Breast epithelium (tissue), 4 donors: ENCODE results near the gene DHRS7B. TPM values are rescaled to one million over a fixed set of nuclear protein-coding genes. Genes with fewer than 3 reads are reported as not detected.

Experiments
- DNase-seq, 2 donors: peaks; one replicate each; pipeline ENCODE4 v3.0.0-alpha.2; 2019; ENCODE audit warnings: low spot score in 2 of 2
- H3K27ac ChIP-seq, 2 donors: fragments of 200-600 bp; sonication (generic) in 1 of 2; one replicate each; pipeline ENCODE4 v1.5.1; 2016 to 2019; ENCODE audit warnings: mild to moderate bottlenecking in 1 of 2
- H3K27me3 ChIP-seq, 2 donors: fragments of 200-600 bp; sonication (generic) in 1 of 2; one replicate each; pipeline versions ENCODE4 v1.5.1 to v1.6.0; 2017 to 2019; ENCODE audit warnings: control low read depth in 1 of 2, mild to moderate bottlenecking in 1 of 2
- H3K36me3 ChIP-seq: fragments of 200-600 bp; one replicate; pipeline ENCODE4 v1.5.1; 2019
- H3K4me1 ChIP-seq, 2 donors: fragments of 200-600 bp; sonication (generic); one replicate each; pipeline ENCODE4 v1.5.1; 2016 to 2019; ENCODE audit warnings: control low read depth in 1 of 2
- H3K4me3 ChIP-seq, 3 donors: fragments of 200-600 bp; sonication (generic); 1 replicate in 2 of 3; 2 replicates in 1 of 3; pipeline ENCODE4 v1.5.1; 2016 to 2019; ENCODE audit warnings: mild to moderate bottlenecking in 3 of 3, moderate library complexity in 2 of 3
- H3K9me3 ChIP-seq, 2 donors: fragments of 200-600 bp; sonication (generic) in 1 of 2; one replicate each; pipeline ENCODE4 v1.5.1; 2016 to 2019; ENCODE audit warnings: control low read depth in 1 of 2
- CTCF ChIP-seq, 3 donors: fragments of 450-650 bp; IDR thresholded peaks; one replicate each; pipeline ENCODE4 v1.5.1; 2016 to 2017; ENCODE audit warnings: antibody characterized with exemption in 3 of 3, mild to moderate bottlenecking in 3 of 3, moderate library complexity in 3 of 3
- POLR2A ChIP-seq: fragments of 450-650 bp; IDR thresholded peaks from one replicate; pipeline ENCODE4 v1.6.1; 2016; ENCODE audit warnings: antibody characterized with exemption, mild to moderate bottlenecking, moderate library complexity
- POLR2AphosphoS5 ChIP-seq, 3 donors: sonication (generic); formaldehyde crosslinking; IDR thresholded peaks; one replicate each; pipeline ENCODE4 v1.6.1; 2017; ENCODE audit warnings: antibody characterized with exemption in 3 of 3
- intact Hi-C: fragments of 100-400 bp; cut with DNase I; formaldehyde crosslinking; loops from one replicate; pipeline ENCODE4 v1.15.1; 2023; ENCODE audit warnings: low total_unique reads
- total RNA-seq, 3 donors: library from RNA; depleted of rRNA; stranded (reverse); fragments of >200 nt; gene quantifications; one replicate each; pipeline ENCODE4 v1.1.0, GENCODE V29; 2016

DHRS7B gene
- total RNA-seq, 3 donors from 2014 or later, result 53.7 to 64.0 (median 60.9) TPM

GRCh38 chr17:21231533-21231932 lies 104.8 kb downstream of the DHRS7B start:
- Histone ChIP-seq H3K9me3 (peaks cover 3 to 4% of the 10 kb centered on the region in 2 donors), H3K4me3 (no peak overlapping the region), H3K27me3 (no peaks in the 10 kb centered on the region), H3K36me3 (no peaks in the 10 kb centered on the region), H3K4me1 (no peaks in the 10 kb centered on the region), H3K27ac (peak overlapping the region in 1 of 2 donors; percentile 7)
- no peak for DNase-seq
- TF ChIP-seq POLR2A (no peak), CTCF (IDR thresholded peaks at IDR 0.05) (no peak), POLR2AphosphoS5 (IDR thresholded peaks at IDR 0.05) (no peak)
- intact Hi-C loops, result no loop called here

- Histone ChIP-seq H3K36me3 (no peaks in the 10 kb centered on the region), H3K27ac (no peak overlapping the region), H3K4me3 (no peak overlapping the region), H3K9me3 (peaks cover 3 to 4% of the 10 kb centered on the region in 2 donors), H3K4me1 (no peaks in the 10 kb centered on the region), H3K27me3 (no peaks in the 10 kb centered on the region)
- intact Hi-C loops, result no loop called here
- no peak for DNase-seq
- TF ChIP-seq POLR2AphosphoS5 (IDR thresholded peaks at IDR 0.05), result no peak
- TF ChIP-seq CTCF (IDR thresholded peaks at IDR 0.05), result no peak
These were observed 105.4 kb downstream of the DHRS7B start for GRCh38 chr17:21232033-21232749.

GRCh38 chr17:21233581-21234347 lies 107.0 kb downstream of the DHRS7B start:
- no peak overlapping the region for H3K4me3 ChIP-seq
- H3K27ac ChIP-seq, result no peak overlapping the region
- no peak for DNase-seq
- H3K36me3 ChIP-seq, result no peaks in the 10 kb centered on the region
- intact Hi-C loops, result no loop called here
- H3K27me3 ChIP-seq, result no peaks in the 10 kb centered on the region
- H3K9me3 ChIP-seq, result peaks cover 3 to 4% of the 10 kb centered on the region in 2 donors
- H3K4me1 ChIP-seq, result no peaks in the 10 kb centered on the region
- TF ChIP-seq POLR2A (no peak), POLR2AphosphoS5 (IDR thresholded peaks at IDR 0.05) (no peak), CTCF (IDR thresholded peaks at IDR 0.05) (no peak)

GRCh38 chr17:21235921-21236320 lies 109.2 kb downstream of the DHRS7B start:
- H3K9me3 ChIP-seq, result peaks cover 3 to 4% of the 10 kb centered on the region in 2 donors
- no peaks in the 10 kb centered on the region for H3K4me1 ChIP-seq
- H3K27ac ChIP-seq, result no peak overlapping the region

More at GRCh38 chr17:21235921-21236320, 109.2 kb downstream of the DHRS7B start:
- no peak for DNase-seq
- H3K36me3 ChIP-seq, result no peaks in the 10 kb centered on the region
- intact Hi-C loops, result loop anchor here (1.0 kb wide), 1 partner anchor 29 kb away; no protein-coding TSS in a partner anchor
- H3K27me3 ChIP-seq, result no peaks in the 10 kb centered on the region
- no peak overlapping the region for H3K4me3 ChIP-seq
- no peak for TF ChIP-seq CTCF (IDR thresholded peaks at IDR 0.05)
- TF ChIP-seq POLR2A, result no peak
- no peak for TF ChIP-seq POLR2AphosphoS5 (IDR thresholded peaks at IDR 0.05)
